GM18526 (cell line): ENCODE results near the gene LANCL2.

Experiments used
- POLR2A ChIP-seq: IDR thresholded peaks from 3 replicates; pipeline ENCODE4 v1.6.1; 2011; ENCODE audit not compliant: insufficient read length; ENCODE audit errors: extremely low read depth

Gene LANCL2

DNA sequence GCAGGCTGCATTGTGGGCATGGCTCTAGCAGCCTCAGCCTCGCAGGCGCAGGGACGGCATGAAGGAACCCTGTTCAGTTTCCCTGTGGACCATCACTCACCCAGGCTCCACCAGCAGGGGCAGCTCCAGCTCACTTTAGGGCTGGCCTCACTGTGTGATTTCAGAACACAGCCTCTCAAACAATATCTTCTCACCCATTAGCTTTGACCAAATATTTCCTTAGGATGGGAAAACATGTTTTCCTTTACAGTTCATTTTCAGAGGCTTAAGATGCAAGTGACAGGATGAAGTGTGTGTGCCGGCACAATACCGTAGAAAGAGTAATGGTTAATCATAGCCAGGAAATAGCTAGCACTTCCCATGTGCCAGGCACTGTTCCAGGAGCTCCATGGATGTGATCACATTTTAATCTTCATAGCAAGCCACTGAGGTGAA is 58.2 kb downstream of the LANCL2 start:
- TF ChIP-seq POLR2A, result no peak

DNA sequence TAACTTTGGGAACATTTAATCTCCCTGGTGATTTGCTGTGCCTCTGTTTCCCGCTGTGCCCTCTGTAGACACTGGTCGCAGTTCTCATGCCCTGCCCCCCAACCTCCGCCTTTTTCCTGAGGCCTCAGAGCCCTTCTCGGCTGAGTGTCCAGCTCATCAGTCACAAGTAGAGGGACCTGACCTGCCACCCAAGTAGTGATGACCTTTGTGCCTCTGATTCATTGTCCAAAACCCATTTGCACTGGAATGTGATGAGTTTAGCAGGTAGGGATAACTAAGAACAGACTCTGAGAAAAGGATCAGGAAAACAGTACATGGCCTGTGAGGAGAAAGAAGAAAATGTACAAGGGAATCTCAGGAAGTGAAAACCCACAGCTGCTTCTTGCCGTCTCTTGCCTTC is 58.8 kb downstream of the LANCL2 start:
- TF ChIP-seq POLR2A, result no peak

DNA sequence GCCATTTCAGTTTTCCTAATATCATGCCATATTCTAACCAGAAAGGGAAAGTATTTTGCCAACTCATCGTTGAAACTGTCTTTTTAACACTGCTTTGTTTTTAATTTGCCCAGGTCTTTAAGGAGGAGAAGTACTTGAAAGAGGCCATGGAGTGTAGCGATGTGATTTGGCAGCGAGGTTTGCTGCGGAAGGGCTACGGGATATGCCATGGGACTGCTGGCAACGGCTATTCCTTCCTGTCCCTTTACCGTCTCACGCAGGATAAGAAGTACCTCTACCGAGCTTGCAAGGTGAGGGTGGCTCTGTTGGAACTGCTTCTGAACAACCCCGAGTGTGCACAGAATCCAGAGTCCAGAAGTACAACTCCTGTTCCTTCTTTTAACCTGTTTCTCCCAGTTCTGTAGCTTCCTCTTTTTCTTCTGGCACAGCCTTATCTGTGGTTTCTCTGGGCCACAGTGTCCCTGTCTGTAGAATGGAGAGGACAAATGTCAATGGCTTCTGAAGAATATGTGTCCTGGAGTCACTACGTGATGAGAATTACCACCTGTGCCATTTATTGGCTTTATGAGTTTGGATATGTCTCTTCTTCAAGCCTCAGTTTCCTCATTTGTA is 60.1 kb downstream of the LANCL2 start:
- no peak for TF ChIP-seq POLR2A

DNA sequence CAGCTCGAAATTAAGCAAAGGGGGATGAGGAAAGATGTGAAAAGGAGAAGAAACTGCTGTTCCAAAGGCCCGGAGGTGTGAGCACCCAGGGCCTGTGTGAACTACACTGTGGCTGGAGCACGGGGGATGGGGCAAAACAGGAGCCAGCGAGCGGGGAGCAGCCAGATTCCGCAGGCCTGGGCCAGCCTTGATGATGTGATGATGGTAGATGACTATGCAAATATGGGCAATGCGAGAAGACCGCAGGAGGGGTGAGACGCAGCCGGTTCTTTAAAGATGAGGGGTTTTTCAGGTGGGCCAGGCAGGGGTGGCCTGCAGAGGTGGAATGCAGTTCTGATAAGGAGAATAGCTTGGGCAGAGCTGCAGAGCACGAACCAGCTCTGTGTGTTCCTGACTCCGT is 61.5 kb downstream of the LANCL2 start:
- no peak for TF ChIP-seq POLR2A

DNA sequence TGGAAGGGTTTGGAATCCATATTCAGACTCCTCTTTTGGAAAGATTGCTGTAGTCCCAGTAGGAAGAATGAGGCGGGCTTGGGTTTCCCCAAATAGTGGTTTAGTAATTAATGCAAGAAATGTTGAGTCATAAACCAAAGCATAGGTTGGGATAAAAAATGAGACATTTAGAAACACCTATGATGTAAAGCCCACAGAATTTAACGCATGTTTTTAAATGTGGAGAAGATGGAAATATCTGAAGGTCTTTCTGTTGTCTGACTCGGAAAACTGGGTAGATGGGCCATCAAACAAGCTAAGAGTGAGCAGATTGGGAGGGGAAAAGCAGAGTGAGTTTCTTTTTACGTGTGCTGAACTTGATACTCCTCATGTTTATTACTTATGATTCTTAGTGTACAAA is 62.2 kb downstream of the LANCL2 start:
- no peak for TF ChIP-seq POLR2A

DNA sequence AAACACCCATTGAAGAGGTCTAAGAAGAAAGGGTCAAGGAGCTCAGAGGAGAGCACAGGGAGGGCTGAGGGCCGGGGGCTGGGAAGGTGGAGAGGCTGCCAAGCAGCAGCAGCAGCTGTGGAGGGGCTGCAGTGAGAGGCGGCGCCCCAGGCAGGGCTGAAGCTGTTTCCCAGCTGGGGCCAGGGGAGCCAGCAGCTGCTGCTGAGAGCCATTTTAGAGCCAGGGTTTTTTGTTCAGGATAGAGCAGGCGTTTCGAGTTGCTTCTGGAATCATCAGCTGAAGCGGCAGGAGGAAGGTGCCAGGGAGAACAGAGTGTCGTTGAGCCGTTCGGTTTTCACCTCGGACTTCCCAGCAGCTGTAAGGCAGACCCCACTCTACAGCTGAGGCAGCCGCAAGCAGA is 62.7 kb downstream of the LANCL2 start:
- TF ChIP-seq POLR2A, result no peak

DNA sequence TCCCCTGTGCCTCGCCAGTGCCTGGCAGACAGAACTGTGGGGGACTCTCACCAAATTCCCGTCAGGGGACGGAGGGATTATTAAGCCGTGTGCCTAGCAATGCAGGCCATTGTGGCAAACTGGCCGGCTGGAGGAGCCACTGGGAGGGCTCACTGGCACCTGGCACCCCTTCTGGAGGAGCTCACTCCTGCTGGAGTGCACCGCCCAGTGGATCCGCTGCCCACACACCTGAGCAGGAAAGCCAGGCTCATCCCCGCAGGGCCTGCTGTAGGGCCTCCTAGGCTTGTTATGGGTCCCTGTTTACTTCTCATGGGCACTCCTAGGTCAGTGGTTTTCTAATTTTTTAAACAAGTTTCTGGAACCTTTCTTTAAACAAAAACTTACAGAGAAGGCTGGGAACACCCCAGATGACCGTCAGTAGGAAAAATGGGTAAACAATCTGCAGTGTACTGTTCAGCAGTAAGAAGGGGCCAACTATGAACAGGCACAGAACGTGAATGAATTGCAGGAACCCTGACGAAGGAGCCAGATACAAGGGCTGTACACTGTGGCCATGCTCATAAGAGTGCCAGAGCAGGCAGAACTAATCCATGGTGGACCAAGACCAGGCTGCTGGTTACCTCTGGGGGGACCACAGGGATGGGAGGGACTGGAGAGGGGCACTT is 64.8 kb downstream of the LANCL2 start:
- TF ChIP-seq POLR2A, result no peak

DNA sequence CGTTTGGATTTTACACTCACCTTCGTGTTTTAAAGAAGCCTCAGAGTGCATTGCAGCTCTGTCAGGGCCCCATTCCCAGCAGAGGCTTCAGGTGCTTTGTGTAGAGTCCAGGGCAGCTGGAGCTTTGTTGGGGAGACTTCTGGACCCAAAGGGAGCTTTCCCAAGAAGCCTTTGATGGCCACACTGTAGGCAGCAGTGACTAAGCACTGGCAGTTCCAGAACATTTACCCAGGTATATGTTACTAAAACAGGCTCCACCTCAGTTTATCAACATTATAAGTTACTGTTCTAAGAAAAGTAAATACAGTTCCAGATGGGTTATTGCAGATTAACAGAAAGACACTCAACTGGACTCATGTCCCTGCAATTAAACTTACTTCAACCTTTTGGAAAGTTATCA is 66.8 kb downstream of the LANCL2 start:
- TF ChIP-seq POLR2A, result no peak

DNA sequence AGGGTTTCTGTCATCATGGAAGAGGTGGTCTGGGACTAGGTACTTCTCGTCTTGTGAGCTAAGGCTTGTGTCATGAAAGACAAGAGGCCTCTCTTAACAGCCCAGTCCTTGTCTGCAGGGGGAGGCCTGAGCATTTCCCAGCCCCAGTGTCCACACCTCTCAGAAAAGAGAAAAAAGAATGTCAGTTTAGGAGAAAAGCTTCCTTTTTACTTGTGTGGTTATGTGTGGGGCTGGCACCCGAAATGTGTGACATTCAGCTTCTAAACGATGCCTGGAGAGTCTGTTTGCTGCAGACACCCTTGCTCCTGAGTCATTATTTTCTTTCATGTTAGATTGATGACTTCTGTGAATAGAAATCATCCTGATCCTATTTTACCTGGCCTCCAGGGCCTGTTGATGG is 67.4 kb downstream of the LANCL2 start:
- no peak for TF ChIP-seq POLR2A

DNA sequence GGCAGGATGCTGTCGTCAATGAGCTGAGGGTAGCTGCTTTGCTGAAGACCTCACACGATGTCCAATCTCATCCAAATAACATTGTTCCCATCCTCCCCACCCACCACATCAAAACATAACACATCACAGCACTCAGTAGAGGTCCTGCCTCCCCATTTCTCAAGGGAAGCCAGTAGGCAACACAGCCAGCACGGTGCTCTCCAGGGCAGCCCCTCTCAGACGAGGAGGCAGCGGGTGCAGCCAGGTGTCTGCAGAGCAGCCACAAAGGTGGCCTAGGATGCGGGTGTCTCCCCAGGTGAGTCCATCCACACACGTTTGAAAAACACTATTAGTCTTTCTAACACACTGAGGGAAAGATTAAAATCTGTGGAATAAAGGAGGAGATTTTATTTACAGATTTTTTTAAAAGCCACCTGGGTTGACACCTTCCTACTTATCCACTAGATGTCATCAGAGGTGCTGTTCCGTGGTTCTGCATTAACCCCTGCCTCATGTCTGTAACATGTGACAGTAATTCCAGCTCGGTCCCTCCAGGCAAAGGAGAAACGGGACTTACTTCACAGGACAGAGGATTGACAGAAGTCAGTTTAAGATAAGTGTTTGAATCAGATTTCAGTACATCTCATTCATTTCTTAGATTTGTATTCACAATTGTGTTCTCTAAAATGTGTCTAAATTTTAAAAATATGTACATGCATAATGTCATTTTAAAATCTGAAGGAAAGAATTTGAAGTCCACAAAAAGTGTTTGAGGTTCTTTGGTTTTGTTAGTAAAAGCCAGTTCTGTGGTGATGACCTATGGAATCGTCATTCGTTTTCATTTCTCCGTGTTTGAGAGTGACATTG is 68.0 kb downstream of the LANCL2 start:
- no peak for TF ChIP-seq POLR2A

DNA sequence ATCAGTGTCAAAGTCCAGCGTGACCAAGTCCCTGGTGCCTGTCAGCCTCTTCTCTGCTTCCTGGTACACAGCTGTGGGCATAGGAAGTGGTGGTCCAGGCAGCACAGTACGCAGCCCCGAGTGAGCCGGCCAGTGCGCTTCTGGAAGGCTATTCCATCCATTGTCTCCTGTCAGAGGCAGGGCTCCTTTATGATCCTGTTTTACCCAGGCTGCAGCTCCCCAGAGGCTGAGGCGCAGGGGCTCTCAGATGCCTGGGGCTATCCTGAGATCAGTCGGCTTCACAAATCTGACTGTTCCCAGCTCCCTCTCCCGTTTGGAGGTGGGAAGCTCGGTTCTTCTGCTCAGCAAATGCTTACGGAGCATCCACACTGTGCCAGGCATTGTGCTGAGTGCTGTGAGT is 70.3 kb downstream of the LANCL2 start:
- TF ChIP-seq POLR2A, result no peak

DNA sequence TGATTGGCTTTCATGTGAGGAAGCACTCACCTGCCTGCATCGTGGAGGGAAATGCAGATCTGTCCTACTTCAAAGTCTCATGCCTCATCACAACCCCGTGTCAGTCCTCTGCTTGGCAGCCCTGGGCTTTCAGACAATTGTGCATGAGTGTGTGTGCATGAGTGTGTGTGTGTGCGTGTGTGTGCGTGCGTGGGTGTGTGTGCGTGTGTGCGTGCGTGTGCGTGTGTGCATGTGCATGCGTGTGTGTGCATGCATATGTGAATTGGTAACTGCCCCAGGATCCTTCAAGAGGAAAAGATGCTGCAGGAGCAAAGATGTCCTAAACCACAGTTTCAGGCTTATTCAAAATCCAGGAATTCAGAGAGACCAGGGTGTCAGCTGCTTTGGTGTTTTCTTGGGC is 71.3 kb downstream of the LANCL2 start:
- TF ChIP-seq POLR2A, result no peak

DNA sequence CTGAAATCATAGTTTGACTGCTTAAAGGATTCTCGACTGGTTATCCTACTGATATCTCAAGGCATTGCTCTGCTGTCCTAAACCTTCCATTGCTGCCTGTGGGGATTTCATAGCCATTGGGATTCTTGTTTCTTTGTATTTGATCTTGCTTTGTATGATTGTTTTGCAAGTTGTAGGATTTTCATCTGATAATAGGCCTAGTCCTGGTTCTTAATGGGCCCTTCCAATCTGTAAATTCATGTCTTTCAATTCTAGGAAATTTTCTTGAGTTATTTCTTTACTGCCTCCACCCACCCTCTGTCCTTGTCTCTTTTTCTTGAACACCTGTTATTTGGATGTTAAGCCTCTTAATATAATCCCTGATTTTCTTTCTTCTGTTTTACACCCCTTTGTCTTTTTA is 72.2 kb downstream of the LANCL2 start:
- no peak for TF ChIP-seq POLR2A

DNA sequence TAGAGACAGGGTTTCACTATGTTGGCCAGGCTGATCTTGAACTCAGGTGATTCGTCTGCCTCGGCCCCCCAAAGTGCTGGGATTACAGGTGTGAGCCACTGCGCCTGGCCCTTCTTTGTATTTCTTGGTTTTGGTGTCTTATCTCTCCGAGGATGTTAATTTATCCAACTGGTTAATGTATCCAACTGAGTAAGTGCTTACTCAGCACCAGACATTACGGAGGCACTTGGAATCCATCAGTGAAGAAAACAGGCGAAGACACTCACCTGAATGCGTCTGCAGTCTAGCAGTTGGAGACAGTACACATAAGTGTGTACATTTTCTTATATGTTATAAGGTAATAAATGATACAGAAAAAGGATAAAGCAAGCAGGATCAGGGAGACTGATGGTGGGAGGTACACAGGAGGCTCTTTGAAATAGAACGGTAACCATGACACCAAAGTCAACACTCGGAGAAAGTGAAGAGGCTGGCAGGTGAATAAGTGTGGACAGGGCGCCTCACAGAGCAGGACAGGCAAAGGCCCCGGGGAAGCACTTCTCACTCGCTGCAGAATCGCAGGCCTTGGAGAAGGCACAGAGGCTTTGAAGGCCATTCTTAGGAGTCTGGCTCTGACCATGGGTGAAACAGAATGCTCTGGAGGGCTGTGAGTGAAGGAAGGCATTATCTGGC is 73.1 kb downstream of the LANCL2 start:
- TF ChIP-seq POLR2A, result no peak

DNA sequence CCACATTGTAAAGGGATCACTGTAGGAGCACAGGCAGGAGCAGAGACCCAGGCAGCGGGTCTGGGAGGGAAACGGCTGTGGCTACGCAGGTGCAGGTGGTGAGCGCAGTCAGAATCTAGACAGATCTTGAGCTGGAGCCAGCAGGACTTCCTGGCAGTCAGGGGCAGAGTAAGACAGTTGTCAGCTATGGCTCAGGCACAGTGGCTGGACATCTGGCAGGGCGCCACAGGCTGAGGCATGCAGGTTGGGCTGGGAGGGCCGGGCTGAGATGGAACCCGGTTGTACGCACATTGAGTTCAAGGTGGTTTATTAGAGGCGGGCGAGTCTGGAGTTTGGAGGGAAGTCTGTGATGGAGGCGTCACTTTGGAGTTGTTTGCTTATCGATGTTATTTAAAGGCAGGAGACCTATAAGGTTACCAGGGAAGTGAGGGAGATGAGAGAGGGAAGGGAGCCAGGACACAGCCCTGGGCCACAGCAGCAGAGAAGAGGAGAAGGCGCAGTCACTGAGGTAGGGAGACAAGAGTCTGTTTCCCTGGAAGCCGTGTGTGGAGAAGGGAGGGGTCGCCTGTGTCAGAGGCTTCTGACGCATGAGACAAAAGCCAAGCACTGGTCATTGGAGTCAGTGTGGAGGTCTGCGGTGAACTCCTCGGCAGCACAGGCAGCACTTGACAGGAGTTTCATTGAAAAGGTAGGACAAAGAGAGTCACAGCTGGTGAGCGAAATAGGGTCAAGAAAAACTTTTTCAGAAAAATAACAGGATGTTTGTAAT is 73.8 kb downstream of the LANCL2 start:
- no peak for TF ChIP-seq POLR2A
